OCI-LY7 (cell line): ENCODE results near the gene SLC2A2. TPM values are rescaled to one million over a fixed set of nuclear protein-coding genes. Genes with fewer than 3 reads are reported as not detected.

ENCODE experiments used
- BruUV-seq: library from RNA; stranded (reverse); fragments of 400-500 nt; replicated peaks from 2 replicates; lab custom pipeline; 2021; lab: Mats Ljungman, UMichigan
- CTCF ChIA-PET: fragments of 300-600 bp; sonication (Branson Sonifier 250); formaldehyde crosslinking; loops from one replicate; lab custom pipeline; 2022; ENCODE audit warnings: antibody characterized with exemption; ENCODE audit not compliant: unreplicated experiment; lab: Charles Lee
- POLR2A ChIA-PET: fragments of 300-600 bp; sonication (Branson Sonifier 250); formaldehyde crosslinking; loops from one replicate; lab custom pipeline; 2022; ENCODE audit warnings: antibody characterized with exemption; lab: Charles Lee
- DNase-seq: peaks from one replicate; pipeline ENCODE4 v3.0.0-alpha.2; 2015; ENCODE audit warnings: low spot score
- H2AFZ ChIP-seq: fragments of 200-600 bp; sonication (generic), shearing (Covaris generic); 2 replicates; pipeline ENCODE4 v1.6.1; 2014; ENCODE audit warnings: mild to moderate bottlenecking, antibody characterized with exemption, low read length, moderate library complexity
- H3K27ac ChIP-seq: fragments of 200-600 bp; sonication (generic); 2 replicates; pipeline ENCODE4 v1.5.1; 2014; ENCODE audit warnings: mixed run types, low read depth, mild to moderate bottlenecking, moderate library complexity, low read length, inconsistent platforms; ENCODE audit not compliant: poor library complexity, severe bottlenecking
- H3K36me3 ChIP-seq: fragments of 200-600 bp; sonication (generic); 2 replicates; pipeline ENCODE4 v1.6.1; 2014; ENCODE audit warnings: mild to moderate bottlenecking, antibody characterized with exemption, low read length, moderate library complexity, mixed read lengths; ENCODE audit not compliant: insufficient read depth
- H3K4me1 ChIP-seq: fragments of 200-600 bp; sonication (generic); 2 replicates; pipeline ENCODE4 v1.5.1; 2014; ENCODE audit warnings: mild to moderate bottlenecking, low read length; ENCODE audit not compliant: insufficient read depth, poor library complexity, severe bottlenecking
- H3K4me2 ChIP-seq: fragments of 200-600 bp; sonication (generic); 2 replicates; pipeline ENCODE4 v1.6.1; 2014; ENCODE audit warnings: mild to moderate bottlenecking, low read length
- H3K4me3 ChIP-seq: fragments of 200-600 bp; sonication (generic); 2 replicates; pipeline ENCODE4 v1.5.1; 2014; ENCODE audit warnings: mild to moderate bottlenecking, low read depth, low read length; ENCODE audit not compliant: poor library complexity, severe bottlenecking
- H3K79me2 ChIP-seq: fragments of 200-600 bp; sonication (generic); 2 replicates; pipeline ENCODE4 v1.6.1; 2016; ENCODE audit warnings: low read depth, mild to moderate bottlenecking, low read length, moderate library complexity, mixed read lengths; ENCODE audit not compliant: insufficient read depth
- H3K9me2 ChIP-seq: fragments of 200-600 bp; sonication (generic); 2 replicates; pipeline ENCODE4 v1.6.1; 2016; ENCODE audit warnings: mild to moderate bottlenecking, low read length, mixed read lengths; ENCODE audit not compliant: insufficient read depth
- H3K9me3 ChIP-seq: fragments of 200-600 bp; sonication (generic); 2 replicates; pipeline ENCODE4 v1.6.1; 2014; ENCODE audit warnings: mild to moderate bottlenecking, mixed run types, low read length, mixed read lengths
- H4K20me1 ChIP-seq: fragments of 200-600 bp; sonication (generic); 2 replicates; pipeline ENCODE4 v1.6.1; 2014; ENCODE audit warnings: mild to moderate bottlenecking, antibody characterized with exemption, low read length, moderate library complexity, mixed read lengths; ENCODE audit not compliant: insufficient read depth
- CTCF ChIP-seq: fragments of 200-600 bp; sonication (generic); conservative IDR thresholded peaks from 2 replicates; pipeline ENCODE4 v1.5.1; 2014; ENCODE audit warnings: mild to moderate bottlenecking, antibody characterized with exemption, low read length, moderate library complexity, mixed read lengths
- EZH2phosphoT487 ChIP-seq: fragments of 200-600 bp; sonication (generic); IDR thresholded peaks from 2 replicates; pipeline ENCODE4 v1.6.1; 2018; ENCODE audit warnings: low read depth, borderline replicate concordance, mild to moderate bottlenecking, mixed run types, antibody characterized with exemption, low read length, moderate library complexity, mixed read lengths
- intact Hi-C: fragments of 100-400 bp; cut with micrococcal nuclease; formaldehyde crosslinking; loops from one replicate; pipeline ENCODE4 v1.10.0; 2022; ENCODE audit not compliant: unreplicated experiment
- total RNA-seq, 2 experiments: library from RNA; depleted of rRNA in 1 of 2; stranded (reverse); fragments of >200 nt in 1 of 2; shearing (Covaris generic) in 1 of 2; gene quantifications; 2 replicates each; pipeline ENCODE4 v1.2.3, GENCODE V29; 2014 to 2022

SLC2A2 gene
- total RNA-seq, 2 experiments from 2014 or later, result not detected

- no peak for DNase-seq
- Histone ChIP-seq H2AFZ (no peak overlapping the region), H4K20me1 (no peaks in the 10 kb centered on the region), H3K36me3 (no peaks in the 10 kb centered on the region), H3K27ac (no peak overlapping the region), H3K9me2 (no peaks in the 10 kb centered on the region), H3K9me3 (no peaks in the 10 kb centered on the region), H3K4me2 (no peak overlapping the region), H3K79me2 (no peaks in the 10 kb centered on the region), H3K4me3 (no peak overlapping the region), H3K4me1 (no peaks in the 10 kb centered on the region)
- ChIA-PET POLR2A (interaction anchor here (0.7 kb wide), 1 partner anchor 112 kb away, joined by 3 read pairs; no protein-coding TSS in a partner anchor), CTCF (no interaction called here)
- BruUV-seq, result no TSS peak
- TF ChIP-seq EZH2phosphoT487 (no peak), CTCF (no peak)
- intact Hi-C loops, result no loop called here
Measured at GRCh38 chr3:171055336-171056178, 29.0 kb upstream of the SLC2A2 start.

- CTCF ChIA-PET, result no interaction called here
- Histone ChIP-seq H3K36me3 (no peaks in the 10 kb centered on the region), H3K4me2 (no peak overlapping the region), H3K4me3 (no peak overlapping the region), H3K4me1 (no peaks in the 10 kb centered on the region), H3K79me2 (no peaks in the 10 kb centered on the region), H3K9me2 (no peaks in the 10 kb centered on the region), H2AFZ (no peak overlapping the region), H3K9me3 (no peaks in the 10 kb centered on the region), H3K27ac (no peak overlapping the region), H4K20me1 (no peaks in the 10 kb centered on the region)
- intact Hi-C loops, result no loop called here
- no peak for DNase-seq
- no peak for TF ChIP-seq EZH2phosphoT487
- BruUV-seq, result no TSS peak
- POLR2A ChIA-PET, result interaction anchor here (0.7 kb wide), 1 partner anchor 1489 kb away, joined by 4 read pairs; no protein-coding TSS in a partner anchor
Measured at GRCh38 chr3:171054921-171055320, 28.4 kb upstream of the SLC2A2 start.

- no TSS peak for BruUV-seq
- Histone ChIP-seq H3K4me1 (no peaks in the 10 kb centered on the region), H3K9me3 (no peaks in the 10 kb centered on the region), H3K9me2 (no peaks in the 10 kb centered on the region), H3K36me3 (no peaks in the 10 kb centered on the region), H2AFZ (no peak overlapping the region), H3K27ac (no peak overlapping the region), H3K4me3 (no peak overlapping the region), H3K4me2 (no peak overlapping the region), H4K20me1 (no peaks in the 10 kb centered on the region), H3K79me2 (no peaks in the 10 kb centered on the region)
- DNase-seq, result no peak
- ChIA-PET CTCF (no interaction called here), POLR2A (interaction anchor here (0.7 kb wide), 1 partner anchor 1488 kb away, joined by 4 read pairs; no protein-coding TSS in a partner anchor)
- intact Hi-C loops, result no loop called here
- TF ChIP-seq EZH2phosphoT487, result no peak
- no peak for TF ChIP-seq CTCF
Measured at GRCh38 chr3:171054231-171054630, 27.7 kb upstream of the SLC2A2 start.
